ENCODE measurements around the gene CXCL10. TPM values are rescaled to one million over a fixed set of nuclear protein-coding genes. Genes with fewer than 3 reads are reported as not detected.
A peak's percentile ranks its signal among the peaks of the same experiment; 100 is the strongest.

CXCL10 gene
- total RNA-seq, 1 donor from 2014 or later, result not detected

DNA sequence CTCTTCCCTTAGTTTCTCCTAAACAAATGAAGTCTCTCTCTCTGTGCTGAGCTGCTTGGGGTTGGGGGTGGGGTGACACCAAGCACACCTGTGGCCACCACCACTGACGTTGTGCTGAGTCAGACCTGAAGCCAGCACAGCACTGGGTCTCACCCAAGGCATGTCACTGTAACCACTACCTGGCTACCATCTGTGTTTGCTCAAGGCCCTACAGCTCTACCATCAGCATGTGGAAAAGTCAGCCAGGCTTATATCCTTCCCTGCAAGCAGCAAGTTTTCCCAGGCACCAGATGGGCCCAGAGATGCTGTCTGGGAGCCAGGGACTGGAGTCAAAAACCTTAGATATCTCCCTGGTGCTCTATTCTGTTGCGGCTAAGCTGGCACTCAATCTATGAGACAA, 6.9 kb downstream of the CXCL10 start:
- Histone ChIP-seq H3K9me3 (ENCODE audit: low read depth) (no peaks in the 10 kb centered on the region), H3K27me3 (no peaks in the 10 kb centered on the region), H2AFZ (replicated peaks) (no peak overlapping the region), H3K9ac (no peak overlapping the region), H3K4me3 (no peak overlapping the region), H3K4me2 (no peak overlapping the region), H3K79me2 (ENCODE audit: low read depth) (no peaks in the 10 kb centered on the region), H4K20me1 (ENCODE audit: low read depth) (no peaks in the 10 kb centered on the region), H3K27ac (no peak overlapping the region), H3K4me1 (peaks cover 10% of the 10 kb centered on the region), H3F3A (ENCODE audit: low read depth) (no peaks in the 10 kb centered on the region), H3K36me3 (no peaks in the 10 kb centered on the region)
- Mint-ChIP-seq H3K4me3 (no peak overlapping the region), H3K4me1 (peaks cover 12% of the 10 kb centered on the region), H3K27ac (no peak overlapping the region), H3K27me3 (ENCODE audit: insufficient read depth, low read depth) (peaks cover 2% of the 10 kb centered on the region), H3K9me3 (no peaks in the 10 kb centered on the region), H3K36me3 (no peaks in the 10 kb centered on the region)
- no peak for TF ChIP-seq EZH2phosphoT487 (IDR thresholded peaks at IDR 0.05)
- no peak for TF ChIP-seq EZH2 (IDR thresholded peaks at IDR 0.05)
- TF ChIP-seq CTCF (IDR thresholded peaks at IDR 0.05), result no peak
- DNase-seq (ENCODE audit: low spot score), result no peak

DNA sequence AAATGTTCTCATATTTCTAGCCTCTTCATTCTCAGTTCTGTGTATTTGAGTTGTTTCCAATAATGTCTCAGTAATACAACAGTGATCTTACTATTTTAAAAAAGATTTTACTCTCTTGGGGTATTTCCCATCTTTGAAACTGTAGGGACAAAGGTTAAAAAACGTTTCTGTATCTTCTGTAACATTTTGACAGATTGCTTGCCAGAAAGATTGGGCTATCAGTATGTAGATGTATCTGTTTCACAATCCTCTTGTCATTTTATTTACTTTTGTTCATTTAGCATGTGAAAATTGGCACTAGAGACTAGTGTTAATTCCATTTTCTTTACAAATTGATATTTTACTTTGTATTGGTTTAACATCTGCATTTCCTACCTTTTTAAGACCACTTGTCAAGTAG, 9.8 kb downstream of the CXCL10 start:
- DNase-seq (ENCODE audit: low spot score), result no peak
- Histone ChIP-seq H3K4me2 (no peak overlapping the region), H3K79me2 (ENCODE audit: low read depth) (no peaks in the 10 kb centered on the region), H3K9me3 (ENCODE audit: low read depth) (no peaks in the 10 kb centered on the region), H3K4me1 (peaks cover 10% of the 10 kb centered on the region), H3K4me3 (no peak overlapping the region), H3K9ac (no peak overlapping the region), H3K27me3 (no peaks in the 10 kb centered on the region), H2AFZ (replicated peaks) (no peak overlapping the region), H3K27ac (no peak overlapping the region), H4K20me1 (ENCODE audit: low read depth) (no peaks in the 10 kb centered on the region), H3K36me3 (no peaks in the 10 kb centered on the region), H3F3A (ENCODE audit: low read depth) (no peaks in the 10 kb centered on the region)
- Mint-ChIP-seq H3K9me3 (no peaks in the 10 kb centered on the region), H3K4me1 (peaks cover 17% of the 10 kb centered on the region), H3K36me3 (no peaks in the 10 kb centered on the region), H3K27ac (no peak overlapping the region), H3K27me3 (ENCODE audit: insufficient read depth, low read depth) (peaks cover 4% of the 10 kb centered on the region), H3K4me3 (no peak overlapping the region)
- TF ChIP-seq CTCF (IDR thresholded peaks at IDR 0.05) (no peak), EZH2phosphoT487 (IDR thresholded peaks at IDR 0.05) (no peak), EZH2 (IDR thresholded peaks at IDR 0.05) (no peak)

DNA sequence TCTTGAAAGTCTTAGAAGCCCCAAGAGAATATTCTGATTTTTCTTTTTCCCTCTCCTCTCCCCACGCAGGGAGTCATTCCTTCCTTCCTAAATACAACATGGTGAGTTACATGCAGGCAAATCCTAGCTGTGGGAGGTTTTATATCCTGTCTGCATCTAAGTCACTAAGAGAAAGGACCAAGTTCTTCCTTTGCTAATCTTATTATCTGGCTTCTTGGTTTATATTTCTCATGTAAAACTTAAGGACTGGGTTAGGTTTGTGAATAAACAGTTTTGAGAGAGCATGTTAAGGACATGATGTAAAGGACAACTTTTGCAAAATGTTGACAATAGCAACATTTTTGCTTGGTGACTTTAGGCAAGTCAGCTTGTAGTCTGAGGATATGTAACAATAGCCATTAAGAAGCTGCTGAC, 10.9 kb downstream of the CXCL10 start:
- H3K27me3 Mint-ChIP-seq (ENCODE audit: insufficient read depth, low read depth), result peaks cover 2% of the 10 kb centered on the region
- H3F3A ChIP-seq (ENCODE audit: low read depth), result no peaks in the 10 kb centered on the region
- H3K36me3 Mint-ChIP-seq, result no peaks in the 10 kb centered on the region
- DNase-seq (ENCODE audit: low spot score), result no peak
- H4K20me1 ChIP-seq (ENCODE audit: low read depth), result no peaks in the 10 kb centered on the region
- no peaks in the 10 kb centered on the region for H3K9me3 ChIP-seq (ENCODE audit: low read depth)
- H3K27ac ChIP-seq, result no peak overlapping the region
- peak overlapping the region; percentile 87 for H3K27ac Mint-ChIP-seq
- peak overlapping the region; percentile 95 for H2AFZ ChIP-seq (replicated peaks)
- no peak for TF ChIP-seq EZH2 (IDR thresholded peaks at IDR 0.05)
- TF ChIP-seq CTCF (IDR thresholded peaks at IDR 0.05), result no peak
- TF ChIP-seq EZH2phosphoT487 (IDR thresholded peaks at IDR 0.05), result no peak
- no peaks in the 10 kb centered on the region for H3K9me3 Mint-ChIP-seq
- H3K36me3 ChIP-seq, result no peaks in the 10 kb centered on the region
- H3K9ac ChIP-seq, result peak overlapping the region; percentile 2
- H3K27me3 ChIP-seq, result no peaks in the 10 kb centered on the region
- peaks cover 17% of the 10 kb centered on the region for H3K4me1 Mint-ChIP-seq
- peak overlapping the region; percentile 12 for H3K4me2 ChIP-seq
- H3K79me2 ChIP-seq (ENCODE audit: low read depth), result no peaks in the 10 kb centered on the region
- H3K4me3 ChIP-seq, result no peak overlapping the region
- H3K4me3 Mint-ChIP-seq, result no peak overlapping the region
- peaks cover 10% of the 10 kb centered on the region for H3K4me1 ChIP-seq

Measured in neural progenitor cell (in vitro differentiated cells).